GM12875 (cell line): ENCODE measurements around the gene PEX14.

Experiments
- H3K4me3 ChIP-seq: one replicate; pipeline ENCODE4 v1.5.1; 2011; ENCODE audit warnings: low read depth, low read length, control low read depth
- TF ChIP-seq, protein P1 (sequence below): IDR thresholded peaks from 2 replicates; pipeline ENCODE4 v1.5.1; 2011; ENCODE audit warnings: low read depth, mild to moderate bottlenecking, control low read depth, inconsistent platforms, low read length, moderate library complexity, borderline replicate concordance; ENCODE audit not compliant: insufficient read depth

The PEX14 gene

DNA sequence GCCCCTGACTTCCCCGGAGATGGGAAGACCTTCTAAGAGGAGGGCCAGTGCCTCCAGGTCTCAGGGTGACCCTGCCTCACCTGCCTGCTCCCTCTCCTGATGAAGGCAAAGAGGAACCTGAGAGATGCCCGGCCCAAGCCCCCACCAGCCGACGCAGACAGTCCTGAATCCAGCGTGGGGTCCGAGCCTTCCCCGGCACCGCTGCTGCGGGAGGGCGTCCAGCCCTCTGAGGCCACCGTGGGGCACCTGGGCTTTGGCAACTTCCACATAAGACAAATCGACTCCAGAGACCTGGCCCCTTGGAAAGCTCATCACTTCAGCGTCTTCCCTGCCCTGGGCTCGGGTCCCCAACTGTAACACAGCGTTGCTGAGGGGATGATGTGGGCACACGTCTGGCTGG lies 199.5 kb downstream of the PEX14 start:
- TF ChIP-seq, protein P1, sequence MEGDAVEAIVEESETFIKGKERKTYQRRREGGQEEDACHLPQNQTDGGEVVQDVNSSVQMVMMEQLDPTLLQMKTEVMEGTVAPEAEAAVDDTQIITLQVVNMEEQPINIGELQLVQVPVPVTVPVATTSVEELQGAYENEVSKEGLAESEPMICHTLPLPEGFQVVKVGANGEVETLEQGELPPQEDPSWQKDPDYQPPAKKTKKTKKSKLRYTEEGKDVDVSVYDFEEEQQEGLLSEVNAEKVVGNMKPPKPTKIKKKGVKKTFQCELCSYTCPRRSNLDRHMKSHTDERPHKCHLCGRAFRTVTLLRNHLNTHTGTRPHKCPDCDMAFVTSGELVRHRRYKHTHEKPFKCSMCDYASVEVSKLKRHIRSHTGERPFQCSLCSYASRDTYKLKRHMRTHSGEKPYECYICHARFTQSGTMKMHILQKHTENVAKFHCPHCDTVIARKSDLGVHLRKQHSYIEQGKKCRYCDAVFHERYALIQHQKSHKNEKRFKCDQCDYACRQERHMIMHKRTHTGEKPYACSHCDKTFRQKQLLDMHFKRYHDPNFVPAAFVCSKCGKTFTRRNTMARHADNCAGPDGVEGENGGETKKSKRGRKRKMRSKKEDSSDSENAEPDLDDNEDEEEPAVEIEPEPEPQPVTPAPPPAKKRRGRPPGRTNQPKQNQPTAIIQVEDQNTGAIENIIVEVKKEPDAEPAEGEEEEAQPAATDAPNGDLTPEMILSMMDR = no peak
- no peak overlapping the region for H3K4me3 ChIP-seq

DNA sequence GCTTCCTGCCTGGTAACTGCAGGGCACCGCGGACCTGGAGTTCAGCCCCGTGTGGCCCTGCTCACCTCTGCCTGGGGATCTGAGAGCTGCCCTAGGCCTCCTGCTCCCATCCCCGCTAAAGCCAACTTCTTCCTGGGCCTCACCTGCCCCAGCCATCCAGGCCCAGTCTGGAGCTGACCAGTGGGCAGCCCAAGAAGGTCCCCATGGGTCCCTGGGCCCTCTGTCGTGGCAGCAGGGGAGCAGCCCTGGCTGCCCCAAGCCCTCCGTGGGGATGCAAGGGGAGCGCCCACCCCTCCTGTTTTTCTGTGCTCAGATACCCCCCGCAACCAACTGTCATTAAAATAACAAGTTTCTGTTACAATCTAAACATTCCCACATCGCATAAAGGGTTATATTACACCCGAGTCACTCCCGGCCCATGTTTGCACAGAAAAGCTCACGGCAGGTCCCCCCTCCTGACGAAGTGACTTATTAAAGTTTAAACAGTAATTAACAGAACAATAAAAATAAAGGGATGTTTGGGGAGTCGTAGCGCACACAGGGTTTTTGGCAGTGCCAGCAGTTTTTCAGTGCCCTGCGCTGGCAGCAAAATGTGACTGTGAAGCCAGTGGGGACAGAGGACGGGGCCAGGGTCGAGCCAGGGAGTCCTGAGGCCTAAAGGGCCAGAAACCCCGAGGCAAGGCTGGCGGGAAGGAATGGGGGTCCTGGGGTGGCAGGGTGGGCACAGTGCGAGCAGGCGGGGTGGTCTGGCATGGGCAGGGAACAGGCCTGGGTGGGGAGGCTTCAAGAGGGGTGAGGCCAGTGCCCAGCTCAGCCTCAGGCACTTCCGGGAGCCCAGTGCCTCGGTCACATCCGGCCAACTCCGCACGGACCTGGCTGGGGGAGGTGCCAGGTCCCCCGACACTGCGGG lies 200.2 kb downstream of the PEX14 start:
- H3K4me3 ChIP-seq = no peak overlapping the region
- TF ChIP-seq, protein P1 = no peak

DNA sequence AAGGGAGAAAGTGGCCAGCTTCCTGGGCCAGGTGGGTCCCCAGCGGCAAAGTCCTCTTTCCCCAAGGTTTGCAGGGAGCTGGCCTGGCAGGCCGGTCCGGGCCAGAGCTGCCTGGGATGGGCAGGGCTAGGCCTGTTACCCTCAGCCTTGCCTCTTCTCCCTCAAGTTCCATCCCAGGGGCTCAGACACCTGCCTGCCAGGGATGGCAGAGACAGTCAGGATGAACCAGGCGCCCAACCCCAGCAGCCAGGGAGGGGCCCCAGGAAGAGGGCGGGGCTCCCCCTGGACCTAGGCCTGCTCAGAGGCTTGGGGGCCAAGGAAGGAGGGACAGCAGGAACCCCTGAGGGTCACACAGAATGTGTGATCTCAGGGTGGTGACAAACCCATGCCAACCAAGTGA lies 201.1 kb downstream of the PEX14 start:
- TF ChIP-seq, protein P1 = no peak

DNA sequence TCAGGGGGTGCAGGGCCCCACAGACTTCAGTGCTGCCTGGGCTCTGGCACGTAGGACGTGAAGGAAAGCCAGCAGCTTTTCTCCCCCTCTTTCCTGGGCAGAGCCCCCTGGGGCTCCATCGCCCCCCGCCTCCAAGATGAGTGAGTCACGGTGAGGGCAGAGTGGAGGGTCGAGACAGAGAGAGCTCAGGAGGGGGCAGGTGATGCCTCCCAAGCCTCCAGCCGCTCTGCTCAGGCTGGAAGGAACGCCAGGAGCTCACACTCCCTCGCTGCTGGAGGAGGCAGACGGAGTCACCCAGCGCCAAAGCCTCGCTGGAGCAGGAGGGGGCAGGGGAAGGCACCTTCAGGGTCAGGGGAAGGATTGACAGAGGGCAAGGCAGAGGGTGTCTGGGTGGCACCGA lies 202.2 kb downstream of the PEX14 start:
- H3K4me3 ChIP-seq = no peak overlapping the region
- TF ChIP-seq, protein P1 = no peak

More for the DNA sequence above, 201.1 kb downstream of the PEX14 start:
- H3K4me3 ChIP-seq = no peak overlapping the region

DNA sequence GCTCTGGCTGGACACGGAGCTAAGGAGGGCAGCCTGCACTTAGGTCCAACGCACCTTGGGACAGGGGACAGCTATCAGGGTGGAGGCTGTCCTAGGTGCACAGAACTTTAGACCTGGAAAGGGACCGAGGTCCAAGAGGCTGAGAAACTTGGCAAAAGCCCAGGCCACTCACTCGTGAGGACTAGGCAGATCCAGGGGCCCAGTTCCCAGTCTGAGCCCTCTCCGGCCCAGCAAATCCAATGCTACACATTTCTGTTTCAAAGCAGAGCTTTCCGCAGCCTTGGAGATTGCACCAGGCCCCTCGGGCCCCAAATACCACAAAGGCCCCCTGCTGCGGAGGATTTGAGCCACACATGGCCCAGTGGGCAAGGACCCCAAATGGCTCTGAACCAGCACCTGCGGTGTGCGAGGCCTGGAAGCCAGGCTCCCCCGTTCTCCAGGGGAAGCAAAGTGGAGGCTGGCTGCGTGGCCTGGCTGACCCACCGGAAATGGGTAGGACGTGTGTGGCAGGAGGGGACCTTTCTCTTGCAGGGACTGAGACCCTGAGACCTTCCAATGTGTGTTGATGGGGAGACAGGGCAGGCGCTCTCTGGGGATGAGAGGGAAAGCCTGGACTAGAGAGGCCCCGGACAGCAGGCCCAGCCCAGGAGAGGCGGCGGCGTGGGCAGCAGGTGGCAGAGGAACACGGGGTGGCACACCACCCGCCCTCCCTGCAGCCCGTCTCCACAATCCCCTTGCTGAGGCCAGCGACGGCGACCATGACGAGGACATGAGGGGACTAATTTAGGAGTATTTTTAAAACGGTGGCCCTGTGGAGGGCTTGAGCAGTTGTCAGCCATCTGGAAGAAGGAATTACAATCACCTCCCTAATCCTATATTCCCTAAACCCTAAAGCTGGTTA lies 203.0 kb downstream of the PEX14 start:
- TF ChIP-seq, protein P1 = no peak
- H3K4me3 ChIP-seq = no peak overlapping the region

DNA sequence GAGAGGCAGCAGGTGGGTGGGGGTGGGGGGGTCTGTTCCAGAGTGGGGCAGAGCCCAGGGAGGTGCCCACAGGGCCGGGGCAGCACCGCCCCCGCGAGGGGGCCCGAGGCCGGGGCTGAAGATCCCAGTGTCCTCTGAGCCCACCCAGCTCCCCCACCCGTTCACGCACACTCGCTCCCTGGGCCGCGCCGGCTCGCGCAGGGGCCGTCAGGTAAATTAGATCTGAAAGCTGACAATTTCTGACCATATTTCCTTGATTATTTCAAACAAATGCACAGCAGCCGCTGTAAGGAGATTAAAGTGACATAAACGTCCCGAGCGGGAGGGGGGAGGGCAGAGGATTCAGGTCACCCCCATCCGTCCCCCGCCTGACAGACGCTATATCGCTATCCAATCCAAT lies 203.7 kb downstream of the PEX14 start:
- TF ChIP-seq, protein P1 = no peak
- no peak overlapping the region for H3K4me3 ChIP-seq

DNA sequence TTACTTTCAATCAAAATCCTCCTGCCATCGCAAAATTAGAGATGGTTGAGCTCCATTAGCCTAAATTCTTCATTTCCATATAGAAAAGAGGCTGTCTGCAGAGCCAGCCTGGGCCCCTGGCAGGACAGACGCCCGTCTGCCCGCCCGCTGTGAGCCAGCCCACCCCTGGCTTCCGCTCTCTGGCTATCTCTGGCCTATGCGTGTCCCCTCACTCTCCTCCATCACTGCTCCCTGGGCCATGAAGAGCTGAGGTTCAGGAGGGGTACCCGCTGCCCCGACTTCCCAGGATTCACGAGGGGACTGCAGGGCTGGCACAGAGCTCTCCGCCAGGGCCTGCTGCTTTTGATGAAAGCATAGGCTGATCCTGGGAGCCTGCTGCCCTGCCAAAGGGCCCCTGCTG lies 204.1 kb downstream of the PEX14 start:
- H3K4me3 ChIP-seq = no peak overlapping the region
- TF ChIP-seq, protein P1 = no peak
